ENCODE measurements around the gene VSIG10L2.

The VSIG10L2 gene

DNA sequence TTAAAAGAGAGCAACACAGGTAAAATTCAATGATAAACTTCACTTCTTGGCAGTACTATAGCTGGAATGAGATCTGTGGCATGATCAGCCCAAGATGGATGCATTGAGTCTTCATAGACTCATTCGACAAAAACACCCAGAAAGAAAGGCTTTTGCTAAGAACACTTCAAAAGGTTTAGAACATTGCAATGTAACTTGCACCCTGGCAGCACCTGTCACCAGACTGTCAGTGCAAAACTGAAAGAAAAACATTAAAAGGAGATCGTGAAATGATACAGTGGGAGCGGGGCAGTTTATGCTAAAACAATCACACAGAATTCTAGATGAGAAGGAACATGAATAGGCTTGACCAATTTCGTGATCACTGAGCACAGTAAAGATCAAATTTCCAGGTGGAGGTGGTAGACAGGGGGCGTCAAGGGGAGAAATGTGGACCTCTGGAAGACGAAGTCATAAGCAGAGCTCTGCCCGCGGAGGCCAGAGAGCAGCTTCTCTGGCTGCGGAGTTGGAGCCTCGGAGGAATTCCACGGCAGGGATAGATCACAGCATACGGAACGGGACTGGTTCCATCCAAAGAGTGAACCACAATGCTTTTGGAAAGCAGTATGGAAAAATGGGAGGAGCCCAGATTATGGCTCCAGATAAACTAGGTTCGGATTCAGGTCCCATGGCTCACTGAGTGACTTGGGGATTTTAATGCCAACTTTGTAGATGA lies 11.9 kb downstream of the VSIG10L2 start:
- ATAC-seq (ENCODE audit: low read depth), result no peak
- DNase-seq (ENCODE audit: low spot score in 2 of 2), result no peak
- peaks cover 4% of the 10 kb centered on the region for H3K9me3 Mint-ChIP-seq
- no peaks in the 10 kb centered on the region for H3K4me1 Mint-ChIP-seq
- peaks cover 1% of the 10 kb centered on the region for H3K36me3 Mint-ChIP-seq
- no peak overlapping the region for H3K4me3 Mint-ChIP-seq
- H3K27me3 Mint-ChIP-seq, result peaks cover 4% of the 10 kb centered on the region
- H3K27ac Mint-ChIP-seq, result no peak overlapping the region

DNA sequence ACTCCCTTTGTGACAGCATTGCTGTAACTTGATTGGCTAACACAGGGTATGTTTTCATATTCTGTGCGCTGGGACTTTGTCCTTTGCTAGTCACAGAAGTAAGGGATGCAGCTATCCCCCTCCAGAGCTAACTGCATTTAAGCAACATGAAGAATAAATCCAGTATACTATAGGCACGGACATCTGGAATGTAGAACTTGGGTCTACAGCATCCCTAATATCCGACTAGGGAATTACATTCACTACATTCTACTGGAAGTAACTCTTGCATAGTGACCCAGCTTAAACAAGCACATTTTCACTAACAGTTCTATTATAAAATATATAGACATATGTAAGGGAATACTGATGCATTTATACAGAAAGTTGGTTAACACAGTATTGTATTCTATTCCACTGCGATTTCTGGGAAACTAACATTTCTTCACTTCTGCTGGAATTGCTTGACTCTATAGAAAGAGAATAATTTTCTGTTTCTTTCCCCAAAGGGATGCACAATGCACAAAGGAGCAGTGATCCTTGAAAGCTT lies 13.1 kb downstream of the VSIG10L2 start:
- H3K4me3 Mint-ChIP-seq, result no peak overlapping the region
- H3K36me3 Mint-ChIP-seq, result peaks cover 1% of the 10 kb centered on the region
- H3K9me3 Mint-ChIP-seq, result peaks cover 8% of the 10 kb centered on the region
- no peak overlapping the region for H3K27ac Mint-ChIP-seq
- ATAC-seq (ENCODE audit: low read depth) (no peak), DNase-seq (ENCODE audit: low spot score in 2 of 2) (no peak)
- H3K4me1 Mint-ChIP-seq, result no peaks in the 10 kb centered on the region
- H3K27me3 Mint-ChIP-seq, result peaks cover 4% of the 10 kb centered on the region

DNA sequence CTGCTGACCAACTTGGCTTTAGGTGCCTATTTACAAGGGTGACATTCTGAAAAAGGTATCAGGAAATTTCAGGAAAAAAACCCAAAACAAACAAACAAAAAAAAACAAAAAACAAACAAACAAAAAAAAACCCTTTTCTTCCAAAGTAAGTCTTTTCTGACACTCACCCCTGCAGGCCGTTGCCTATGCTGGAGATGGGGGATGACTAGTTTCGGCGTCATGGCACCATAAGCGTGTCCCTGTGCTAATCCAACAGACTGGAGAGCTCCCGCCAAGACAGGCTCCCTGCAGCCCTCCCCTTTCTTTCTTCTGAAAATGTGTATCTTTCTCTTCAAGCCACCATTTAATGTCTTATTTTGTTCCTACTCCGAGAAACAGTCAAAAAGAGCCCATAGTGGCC lies 13.7 kb downstream of the VSIG10L2 start:
- Mint-ChIP-seq H3K4me1 (no peaks in the 10 kb centered on the region), H3K27ac (no peak overlapping the region), H3K4me3 (no peak overlapping the region), H3K9me3 (peaks cover 8% of the 10 kb centered on the region), H3K27me3 (peaks cover 4% of the 10 kb centered on the region), H3K36me3 (peaks cover 1% of the 10 kb centered on the region)
- DNase-seq (ENCODE audit: low spot score in 2 of 2) (no peak), ATAC-seq (ENCODE audit: low read depth) (no peak)

DNA sequence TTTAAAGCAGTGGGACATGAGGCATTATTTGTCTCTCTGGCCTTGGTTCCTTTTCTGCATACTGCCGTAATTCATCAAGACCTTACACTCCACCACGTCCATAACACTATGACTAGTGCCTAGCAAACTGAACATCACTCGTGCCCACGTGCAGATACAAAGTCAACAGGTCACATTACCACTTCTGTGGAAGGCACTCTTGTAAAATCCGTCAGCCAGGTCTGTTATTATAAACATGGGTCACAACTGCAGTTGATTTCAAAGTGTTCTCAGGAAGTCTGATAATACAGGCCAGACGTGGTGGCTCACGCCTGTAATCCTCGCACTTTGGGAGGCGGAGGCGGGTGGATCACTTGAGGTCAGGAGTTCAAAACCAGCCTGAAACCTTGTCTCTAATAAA lies 14.1 kb downstream of the VSIG10L2 start:
- H3K4me1 Mint-ChIP-seq, result no peaks in the 10 kb centered on the region
- ATAC-seq (ENCODE audit: low read depth) (no peak), DNase-seq (ENCODE audit: low spot score in 2 of 2) (no peak)
- no peak overlapping the region for H3K4me3 Mint-ChIP-seq
- H3K27me3 Mint-ChIP-seq, result peaks cover 4% of the 10 kb centered on the region
- peaks cover 8% of the 10 kb centered on the region for H3K9me3 Mint-ChIP-seq
- H3K36me3 Mint-ChIP-seq, result peaks cover 1% of the 10 kb centered on the region
- H3K27ac Mint-ChIP-seq, result no peak overlapping the region

DNA sequence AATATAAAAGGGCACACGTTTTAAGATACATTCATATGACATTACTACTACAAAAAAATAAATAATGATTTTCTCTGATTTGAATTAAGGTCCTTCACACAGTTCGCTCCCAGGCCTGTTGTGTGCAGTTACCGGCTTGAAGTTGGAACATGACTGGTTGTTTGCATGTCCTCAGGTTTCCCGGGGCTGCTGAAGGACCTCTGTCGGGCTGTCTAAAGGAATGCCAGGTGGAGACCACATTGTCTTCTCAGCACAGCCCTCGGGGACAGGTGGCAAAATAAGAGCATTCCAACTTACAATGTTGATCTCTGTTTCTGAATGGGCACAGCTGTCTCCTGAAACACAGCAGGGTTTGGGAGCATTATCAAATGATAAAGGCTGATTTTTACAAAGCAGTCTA lies 14.9 kb downstream of the VSIG10L2 start:
- Mint-ChIP-seq H3K36me3 (peaks cover 1% of the 10 kb centered on the region), H3K4me3 (no peak overlapping the region), H3K27ac (no peak overlapping the region), H3K4me1 (no peaks in the 10 kb centered on the region), H3K27me3 (peaks cover 4% of the 10 kb centered on the region), H3K9me3 (peaks cover 8% of the 10 kb centered on the region)
- DNase-seq (ENCODE audit: low spot score in 2 of 2) (no peak), ATAC-seq (ENCODE audit: low read depth) (no peak)

DNA sequence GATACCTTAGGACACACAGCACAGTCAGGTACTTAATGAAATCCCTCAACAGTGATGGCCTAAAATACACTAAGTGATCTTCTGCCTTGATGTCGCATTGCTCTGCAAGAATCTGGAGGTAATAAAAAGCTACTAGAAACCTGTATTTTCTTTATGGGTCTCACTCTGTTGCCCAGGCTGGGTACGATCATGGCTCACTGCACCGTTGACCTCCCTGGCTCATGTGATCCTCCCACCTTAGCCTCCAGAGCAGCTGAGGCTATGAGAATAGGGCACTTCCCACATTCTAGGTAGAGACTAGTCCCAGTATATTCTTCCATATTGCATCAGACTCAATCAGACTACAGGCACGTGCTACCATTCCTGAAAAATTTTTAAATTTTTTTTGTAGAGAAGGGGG lies 21.7 kb downstream of the VSIG10L2 start:
- Mint-ChIP-seq H3K36me3 (peaks cover under 1% of the 10 kb centered on the region), H3K27me3 (peaks cover 7% of the 10 kb centered on the region), H3K27ac (no peak overlapping the region), H3K4me1 (no peaks in the 10 kb centered on the region), H3K4me3 (no peak overlapping the region), H3K9me3 (peaks cover 7% of the 10 kb centered on the region)
- DNase-seq (ENCODE audit: low spot score in 2 of 2), result no peak
- no peak for ATAC-seq (ENCODE audit: low read depth)

DNA sequence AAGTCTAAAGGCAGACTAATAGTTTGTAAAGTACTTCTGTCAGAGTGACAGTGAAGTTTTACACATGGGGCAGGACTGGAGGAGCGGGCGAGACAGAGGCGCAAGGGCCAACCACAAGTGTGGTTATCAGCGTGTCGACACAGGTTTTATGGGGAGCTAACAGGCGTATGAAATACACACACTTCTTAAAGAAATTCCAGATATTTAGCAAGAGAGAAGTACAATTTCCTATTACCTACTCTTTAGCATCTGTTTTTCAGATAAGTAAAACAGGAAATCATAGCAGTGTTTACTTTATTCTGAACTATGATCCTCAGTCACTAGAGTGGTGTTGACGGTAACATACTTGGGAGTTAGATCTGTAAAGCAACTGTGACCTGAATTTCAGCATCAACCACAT lies 22.5 kb downstream of the VSIG10L2 start:
- H3K9me3 Mint-ChIP-seq, result no peaks in the 10 kb centered on the region
- H3K4me1 Mint-ChIP-seq, result no peaks in the 10 kb centered on the region

DNA sequence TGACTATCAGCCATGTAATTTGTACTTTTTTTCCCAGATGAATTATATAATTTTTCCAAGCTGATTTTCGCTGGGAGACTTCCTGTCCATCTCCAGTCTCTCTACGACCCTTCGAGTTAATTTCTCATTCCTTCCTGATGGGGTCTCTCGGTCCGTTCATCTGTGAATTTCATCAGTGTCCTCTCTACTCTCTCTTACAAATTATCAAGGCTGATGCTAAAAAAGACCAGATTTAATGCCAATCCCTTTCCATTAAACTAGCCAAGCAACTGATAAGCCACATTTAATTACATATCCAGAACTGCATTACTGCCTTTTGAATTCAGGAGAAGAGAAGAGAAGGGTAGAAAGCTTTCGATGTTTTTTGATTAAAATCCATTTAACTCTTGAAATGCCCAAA lies 25.8 kb downstream of the VSIG10L2 start:
- peaks cover 13% of the 10 kb centered on the region for H3K27me3 Mint-ChIP-seq
- DNase-seq (ENCODE audit: low spot score in 2 of 2), result no peak
- H3K36me3 Mint-ChIP-seq, result no peaks in the 10 kb centered on the region
- no peak overlapping the region for H3K4me3 Mint-ChIP-seq
- no peak overlapping the region for H3K27ac Mint-ChIP-seq
- no peak for ATAC-seq (ENCODE audit: low read depth)
- no peaks in the 10 kb centered on the region for H3K4me1 Mint-ChIP-seq
- peaks cover 1% of the 10 kb centered on the region for H3K9me3 Mint-ChIP-seq

More for the DNA sequence above, 22.5 kb downstream of the VSIG10L2 start:
- Mint-ChIP-seq H3K27me3 (peaks cover 9% of the 10 kb centered on the region), H3K4me3 (no peak overlapping the region), H3K27ac (no peak overlapping the region), H3K36me3 (no peaks in the 10 kb centered on the region)
- no peak for DNase-seq (ENCODE audit: low spot score in 2 of 2)
- no peak for ATAC-seq (ENCODE audit: low read depth)

DNA sequence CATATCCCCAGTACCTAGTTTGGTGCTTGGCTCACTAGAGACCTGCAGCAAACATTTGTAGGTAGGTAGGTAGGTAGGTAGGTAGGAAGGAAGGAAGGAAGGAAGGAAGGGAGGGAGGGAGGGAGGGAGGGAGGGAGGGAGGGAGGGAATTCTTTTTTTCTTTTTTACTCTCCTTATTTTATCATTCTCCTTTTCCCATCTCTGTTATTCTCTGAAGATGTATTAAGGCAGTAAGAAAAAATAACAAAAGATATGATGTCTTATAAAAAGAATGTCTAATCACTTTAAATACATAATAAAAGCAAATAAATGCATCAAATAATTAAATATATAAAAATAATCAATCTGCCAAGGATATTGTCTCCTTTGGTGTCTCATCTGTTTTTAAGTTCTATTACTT lies 28.4 kb downstream of the VSIG10L2 start:
- H3K27ac Mint-ChIP-seq, result no peak overlapping the region

DNA sequence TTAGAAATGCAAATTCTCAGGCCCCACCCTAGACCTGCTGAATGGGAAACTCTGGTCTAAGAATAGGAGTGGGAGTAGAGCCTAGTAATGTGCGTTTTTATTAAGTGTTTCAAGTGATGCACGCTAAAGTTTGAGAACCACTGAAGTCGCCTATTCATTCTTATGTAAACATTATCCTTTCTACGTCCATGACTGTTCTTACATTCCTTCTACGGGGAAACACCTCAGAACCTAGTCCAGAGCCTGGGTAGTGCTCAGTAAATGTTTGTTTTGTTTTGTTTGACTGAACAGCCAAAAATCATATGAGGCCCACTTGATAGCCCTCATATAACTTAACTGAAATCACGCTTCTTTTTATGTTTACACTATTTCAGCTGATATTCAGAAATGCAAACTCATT lies 29.8 kb downstream of the VSIG10L2 start:
- no peaks in the 10 kb centered on the region for H3K36me3 Mint-ChIP-seq
- peaks cover 1% of the 10 kb centered on the region for H3K9me3 Mint-ChIP-seq
- peaks cover 12% of the 10 kb centered on the region for H3K27me3 Mint-ChIP-seq
- no peak for ATAC-seq (ENCODE audit: low read depth)
- no peak overlapping the region for H3K27ac Mint-ChIP-seq
- DNase-seq (ENCODE audit: low spot score in 2 of 2), result no peak
- no peak overlapping the region for H3K4me3 Mint-ChIP-seq
- H3K4me1 Mint-ChIP-seq, result no peaks in the 10 kb centered on the region

More for the DNA sequence above, 28.4 kb downstream of the VSIG10L2 start:
- DNase-seq (ENCODE audit: low spot score in 2 of 2), result no peak
- no peaks in the 10 kb centered on the region for H3K4me1 Mint-ChIP-seq
- peaks cover 1% of the 10 kb centered on the region for H3K9me3 Mint-ChIP-seq
- ATAC-seq (ENCODE audit: low read depth), result no peak
- H3K4me3 Mint-ChIP-seq, result no peak overlapping the region
- no peaks in the 10 kb centered on the region for H3K36me3 Mint-ChIP-seq
- peaks cover 15% of the 10 kb centered on the region for H3K27me3 Mint-ChIP-seq

DNA sequence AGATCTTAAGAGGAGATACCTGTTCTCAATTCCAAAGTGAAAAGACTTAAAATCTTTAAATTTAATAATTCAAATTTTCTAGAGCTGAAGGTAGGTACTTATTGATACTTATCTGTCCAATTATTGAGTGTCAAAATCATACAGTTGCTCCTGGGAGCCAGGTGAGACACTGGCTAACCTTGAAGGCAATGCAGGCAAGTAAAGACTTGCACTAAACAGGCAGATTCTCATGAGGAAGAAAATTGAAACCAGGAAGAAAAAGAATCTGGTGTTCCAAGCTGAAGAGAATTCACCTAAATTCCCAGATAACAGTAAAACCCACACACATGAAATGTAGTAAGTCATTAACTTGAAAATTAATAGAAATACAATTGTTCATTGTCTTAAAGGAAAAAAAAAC lies 30.3 kb downstream of the VSIG10L2 start:
- ATAC-seq (ENCODE audit: low read depth) (no peak), DNase-seq (ENCODE audit: low spot score in 2 of 2) (no peak)
- peaks cover 13% of the 10 kb centered on the region for H3K27me3 Mint-ChIP-seq
- H3K36me3 Mint-ChIP-seq, result no peaks in the 10 kb centered on the region
- no peaks in the 10 kb centered on the region for H3K4me1 Mint-ChIP-seq
- H3K27ac Mint-ChIP-seq, result no peak overlapping the region
- peaks cover 1% of the 10 kb centered on the region for H3K9me3 Mint-ChIP-seq
- no peak overlapping the region for H3K4me3 Mint-ChIP-seq

DNA sequence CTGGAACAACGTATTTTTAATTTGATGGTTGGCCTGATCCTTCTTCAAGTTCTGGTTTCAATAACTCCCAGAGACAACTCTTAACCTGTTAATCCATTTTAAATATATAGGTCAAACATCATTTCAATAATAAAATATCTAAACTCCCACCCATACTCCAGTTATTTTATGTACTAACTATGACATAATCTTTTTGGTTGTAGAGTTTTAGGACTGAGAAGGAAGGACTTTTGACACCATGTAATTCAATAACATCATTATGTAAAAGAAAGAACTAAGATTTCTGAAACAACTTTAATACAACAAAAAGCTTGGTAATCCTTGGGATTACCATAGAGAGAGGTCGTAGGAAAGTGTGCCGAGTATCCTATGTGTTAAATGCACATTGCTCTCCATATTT lies 31.5 kb downstream of the VSIG10L2 start:
- DNase-seq (ENCODE audit: low spot score in 2 of 2), result no peak
- no peak for ATAC-seq (ENCODE audit: low read depth)
- H3K27me3 Mint-ChIP-seq, result peaks cover 11% of the 10 kb centered on the region
- H3K27ac Mint-ChIP-seq, result no peak overlapping the region
- H3K9me3 Mint-ChIP-seq, result peaks cover 1% of the 10 kb centered on the region
- no peaks in the 10 kb centered on the region for H3K36me3 Mint-ChIP-seq
- no peaks in the 10 kb centered on the region for H3K4me1 Mint-ChIP-seq
- no peak overlapping the region for H3K4me3 Mint-ChIP-seq

DNA sequence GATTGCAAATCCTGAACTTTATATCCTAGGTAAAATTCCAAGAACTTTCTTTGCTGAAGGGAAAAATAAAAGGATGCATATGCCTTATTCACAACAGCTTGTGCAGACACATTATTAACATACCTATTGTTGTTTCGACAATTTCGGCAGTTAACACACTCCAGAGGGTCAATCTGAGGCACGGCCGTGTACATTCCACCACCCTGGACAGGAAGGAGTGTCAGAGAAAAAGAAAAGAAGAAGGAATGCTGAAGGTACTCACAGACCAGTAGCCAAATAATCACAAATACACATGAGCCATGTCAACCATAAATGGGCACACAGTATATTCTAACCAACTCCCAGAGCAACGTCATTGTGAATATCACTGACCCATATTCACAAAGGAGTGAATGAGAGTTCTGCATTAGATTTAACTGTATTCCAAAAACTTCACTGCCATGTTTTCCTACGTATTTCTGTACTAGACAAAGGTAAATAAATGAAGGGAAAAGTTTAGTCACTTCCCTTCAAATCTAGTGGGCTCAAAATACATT lies 32.4 kb downstream of the VSIG10L2 start:
- Mint-ChIP-seq H3K27me3 (peaks cover 10% of the 10 kb centered on the region), H3K36me3 (no peaks in the 10 kb centered on the region), H3K4me1 (peaks cover 5% of the 10 kb centered on the region), H3K27ac (no peak overlapping the region), H3K4me3 (no peak overlapping the region), H3K9me3 (peaks cover 1% of the 10 kb centered on the region)
- no peak for DNase-seq (ENCODE audit: low spot score in 2 of 2)
- ATAC-seq (ENCODE audit: low read depth), result no peak

DNA sequence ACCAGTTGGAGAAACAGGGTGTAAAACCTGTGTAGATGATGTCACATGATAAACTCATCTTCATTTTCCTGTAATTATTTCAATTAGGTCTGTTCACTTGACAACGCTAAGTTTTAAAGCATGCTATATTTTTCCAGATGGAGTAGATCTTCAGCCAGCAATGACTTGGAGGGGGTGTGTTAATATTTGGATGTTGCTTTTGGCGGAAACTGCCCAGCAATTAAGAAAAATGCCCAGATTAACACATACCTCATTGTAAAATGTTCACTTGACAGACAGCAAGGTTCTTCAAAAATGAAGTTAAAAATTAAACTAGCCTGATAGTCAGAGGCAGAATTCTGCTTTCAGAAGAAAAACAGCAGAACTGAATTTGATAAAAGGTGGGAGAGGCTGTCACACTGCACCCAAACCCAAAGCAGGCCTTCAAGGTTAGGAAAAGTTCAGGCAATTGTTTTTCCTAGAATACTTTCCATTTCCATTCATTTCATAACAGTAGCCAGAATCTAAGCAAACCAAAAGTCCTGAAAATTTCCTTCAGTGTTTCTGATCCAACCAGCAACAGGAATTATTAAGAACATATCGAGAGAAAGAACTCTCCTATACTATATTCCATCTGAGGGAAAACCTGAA lies 33.0 kb downstream of the VSIG10L2 start:
- H3K36me3 Mint-ChIP-seq, result no peaks in the 10 kb centered on the region
- ATAC-seq (ENCODE audit: low read depth) (no peak), DNase-seq (ENCODE audit: low spot score in 2 of 2) (no peak)
- H3K9me3 Mint-ChIP-seq, result peaks cover 1% of the 10 kb centered on the region
- peaks cover 5% of the 10 kb centered on the region for H3K4me1 Mint-ChIP-seq
- peaks cover 10% of the 10 kb centered on the region for H3K27me3 Mint-ChIP-seq
- H3K4me3 Mint-ChIP-seq, result no peak overlapping the region
- no peak overlapping the region for H3K27ac Mint-ChIP-seq
